OCI-LY3 (cell line): ENCODE results near the gene ZDHHC22.
A peak's percentile ranks its signal among the peaks of the same experiment; 100 is the strongest.

Source experiments
- H2AFZ ChIP-seq: fragments of 200-600, 300-600 bp; shearing (Covaris generic); 2 replicates; pipeline ENCODE4 v1.6.0; 2014; ENCODE audit warnings: antibody characterized with exemption, low read depth, low read length
- H3K27ac ChIP-seq: fragments of 200-600, 300-600 bp; sonication (generic); 2 replicates; pipeline ENCODE4 v1.5.1; 2014; ENCODE audit warnings: mild to moderate bottlenecking, low read length, moderate library complexity, mixed read lengths
- H3K27me3 ChIP-seq: fragments of 200-600, 300-600 bp; sonication (generic); 2 replicates; pipeline ENCODE4 v1.6.1; 2014; ENCODE audit warnings: low read depth, low read length, mixed read lengths
- H3K36me3 ChIP-seq: fragments of 200-600, 300-600 bp; sonication (generic); replicated peaks from 2 replicates; pipeline ENCODE3; 2014; ENCODE audit warnings: low read depth, low read length, mixed read lengths
- H3K4me1 ChIP-seq: fragments of 300-600, 200-600 bp; sonication (generic); 2 replicates; pipeline ENCODE4 v1.6.1; 2014; ENCODE audit warnings: low read length, mixed read lengths
- H3K4me2 ChIP-seq: fragments of 200-600, 300-600 bp; sonication (generic); 2 replicates; pipeline ENCODE4 v1.6.1; 2014; ENCODE audit warnings: low read length, mixed read lengths
- H3K4me3 ChIP-seq: fragments of 300-600, 200-600 bp; sonication (generic); 2 replicates; pipeline ENCODE4 v1.5.1; 2014; ENCODE audit warnings: antibody characterized with exemption, mild to moderate bottlenecking, low read length, moderate library complexity
- H3K79me2 ChIP-seq: fragments of 300-600, 200-600 bp; shearing (Covaris generic); 2 replicates; pipeline ENCODE4 v1.6.1; 2014; ENCODE audit warnings: mild to moderate bottlenecking, low read length, mixed read lengths
- H3K9ac ChIP-seq: fragments of 300-600, 200-600 bp; shearing (Covaris generic); 2 replicates; pipeline ENCODE4 v1.6.0; 2014; ENCODE audit warnings: mild to moderate bottlenecking, low read length, moderate library complexity
- H3K9me3 ChIP-seq: fragments of 200-600, 300-600 bp; shearing (Covaris generic); 2 replicates; pipeline ENCODE4 v1.6.1; 2014; ENCODE audit warnings: low read length, mixed read lengths; ENCODE audit not compliant: insufficient read depth
- H4K20me1 ChIP-seq: fragments of 200-600, 300-600 bp; sonication (generic); 2 replicates; pipeline ENCODE4 v1.6.1; 2016; ENCODE audit warnings: low read length, mixed read lengths; ENCODE audit not compliant: insufficient read depth
- CTCF ChIP-seq: fragments of 200-600, 300-600 bp; sonication (generic); IDR thresholded peaks from 2 replicates; pipeline ENCODE4 v1.5.1; 2014; ENCODE audit warnings: antibody characterized with exemption, low read length, low read depth
- EZH2phosphoT487 ChIP-seq: fragments of 200-600 bp; shearing (Covaris generic); IDR thresholded peaks from 2 replicates; pipeline ENCODE4 v1.6.1; 2018; ENCODE audit warnings: antibody characterized with exemption, mixed run types, low read depth

ZDHHC22 gene

GRCh38 chr14:77158175-77158881 lies 16.7 kb upstream of the ZDHHC22 start:
- H3K36me3 ChIP-seq: no peaks in the 10 kb centered on the region
- H3K27me3 ChIP-seq: peaks cover 20% of the 10 kb centered on the region; the same call in 1 of the 2 replicates
- no peak overlapping the region for H3K9ac ChIP-seq
- H3K79me2 ChIP-seq: no peaks in the 10 kb centered on the region
- H3K27ac ChIP-seq: no peak overlapping the region
- H3K9me3 ChIP-seq: no peaks in the 10 kb centered on the region
- TF ChIP-seq EZH2phosphoT487 (no peak), CTCF (no peak)
- H3K4me1 ChIP-seq: peaks cover 23% of the 10 kb centered on the region
- H4K20me1 ChIP-seq: no peaks in the 10 kb centered on the region
- no peak overlapping the region for H3K4me2 ChIP-seq
- H3K4me3 ChIP-seq: no peak overlapping the region
- no peak overlapping the region for H2AFZ ChIP-seq

GRCh38 chr14:77157740-77158139 lies 16.1 kb upstream of the ZDHHC22 start:
- no peak overlapping the region for H3K27ac ChIP-seq

GRCh38 chr14:77155083-77155482 lies 13.5 kb upstream of the ZDHHC22 start:
- Histone ChIP-seq H3K9ac (peak overlapping the region; percentile 3; the same call in 1 of the 2 replicates), H2AFZ (no peak overlapping the region), H3K4me3 (peak overlapping the region; percentile 5; the same call in 1 of the 2 replicates), H3K4me2 (peak overlapping the region; percentile 47), H3K27me3 (0 out of 2 replicates have a peak, but pooled peaks cover 8% of the 10 kb centered on the region), H3K36me3 (no peaks in the 10 kb centered on the region), H4K20me1 (no peaks in the 10 kb centered on the region), H3K4me1 (peaks cover 23% of the 10 kb centered on the region), H3K9me3 (no peaks in the 10 kb centered on the region), H3K27ac (no peak overlapping the region), H3K79me2 (no peaks in the 10 kb centered on the region)
- no peak for TF ChIP-seq CTCF

More at GRCh38 chr14:77157740-77158139, 16.1 kb upstream of the ZDHHC22 start:
- Histone ChIP-seq H3K27me3 (peaks cover 20% of the 10 kb centered on the region; the same call in 1 of the 2 replicates), H4K20me1 (no peaks in the 10 kb centered on the region), H3K4me1 (peaks cover 23% of the 10 kb centered on the region), H3K4me3 (no peak overlapping the region), H3K36me3 (no peaks in the 10 kb centered on the region), H3K9me3 (no peaks in the 10 kb centered on the region), H3K4me2 (no peak overlapping the region), H3K9ac (no peak overlapping the region), H3K79me2 (no peaks in the 10 kb centered on the region), H2AFZ (no peak overlapping the region)
- TF ChIP-seq EZH2phosphoT487 (no peak), CTCF (no peak)

GRCh38 chr14:77154421-77154820 lies 12.8 kb upstream of the ZDHHC22 start:
- H4K20me1 ChIP-seq: no peaks in the 10 kb centered on the region
- no peak for TF ChIP-seq CTCF
- H3K79me2 ChIP-seq: no peaks in the 10 kb centered on the region
- peak overlapping the region; percentile 47 for H3K4me2 ChIP-seq
- H2AFZ ChIP-seq: no peak overlapping the region
- H3K9ac ChIP-seq: no peak overlapping the region
- peak overlapping the region; percentile 17; the same call in 1 of the 2 replicates for H3K4me3 ChIP-seq
- peaks cover 23% of the 10 kb centered on the region for H3K4me1 ChIP-seq
- 0 out of 2 replicates have a peak, but pooled peaks cover 8% of the 10 kb centered on the region for H3K27me3 ChIP-seq
- no peaks in the 10 kb centered on the region for H3K36me3 ChIP-seq
- no peaks in the 10 kb centered on the region for H3K9me3 ChIP-seq
- H3K27ac ChIP-seq: peak overlapping the region; percentile 38; the same call in 1 of the 2 replicates
